ENCODE measurements around the gene NUBPL.

The NUBPL gene, protein sequence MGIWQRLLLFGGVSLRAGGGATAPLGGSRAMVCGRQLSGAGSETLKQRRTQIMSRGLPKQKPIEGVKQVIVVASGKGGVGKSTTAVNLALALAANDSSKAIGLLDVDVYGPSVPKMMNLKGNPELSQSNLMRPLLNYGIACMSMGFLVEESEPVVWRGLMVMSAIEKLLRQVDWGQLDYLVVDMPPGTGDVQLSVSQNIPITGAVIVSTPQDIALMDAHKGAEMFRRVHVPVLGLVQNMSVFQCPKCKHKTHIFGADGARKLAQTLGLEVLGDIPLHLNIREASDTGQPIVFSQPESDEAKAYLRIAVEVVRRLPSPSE

DNA sequence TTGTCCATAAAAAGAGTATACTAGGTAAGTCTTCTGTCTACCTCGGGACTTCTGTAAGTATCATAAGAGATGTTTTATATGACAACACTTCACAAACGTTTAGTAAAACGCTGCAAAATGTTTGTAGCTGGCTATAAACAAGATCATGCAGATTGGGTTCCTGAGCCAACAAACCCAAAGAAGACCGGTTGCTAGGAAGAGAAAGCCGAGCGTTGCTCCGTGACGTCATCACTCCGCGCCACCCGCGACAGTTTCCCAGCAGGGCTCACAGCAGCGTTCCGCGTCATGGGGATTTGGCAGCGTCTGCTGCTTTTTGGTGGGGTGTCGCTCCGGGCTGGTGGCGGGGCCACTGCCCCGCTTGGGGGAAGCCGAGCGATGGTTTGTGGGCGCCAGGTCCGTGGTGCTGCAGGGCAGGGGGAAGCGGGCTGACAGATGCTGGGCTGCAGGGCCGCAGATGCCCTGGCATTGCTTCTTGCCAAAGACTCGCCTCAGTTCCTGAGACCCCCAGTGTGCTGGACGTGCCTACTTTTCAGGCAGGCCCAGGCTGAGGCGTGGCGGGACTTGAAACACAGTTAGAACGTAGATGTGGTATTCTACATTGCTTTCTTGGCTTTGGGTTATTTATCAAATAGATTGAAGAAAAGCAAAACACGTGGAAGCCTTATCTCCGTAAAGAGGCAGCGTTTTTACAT is at the start of gene NUBPL:
TSS of gene NUBPL (plus strand) at position 250 of the 692 bp plus-strand sequence. CDS start at position 286, 36 bp downstream.
- H3K27ac ChIP-seq (ENCODE audit: low read depth, low read length) = peak within 1 kb of the TSS; percentile 27
- peak within 1 kb of the TSS; percentile 98 for H2AFZ ChIP-seq (ENCODE audit: low read length, unreplicated experiment)

GRCh38 chr14:31527087-31527486 is 34.1 kb upstream of the NUBPL start:
- Histone ChIP-seq H3K27ac (ENCODE audit: low read depth, low read length) (no peak overlapping the region), H3K79me2 (ENCODE audit: control insufficient read depth, insufficient read depth, low read length, unreplicated experiment) (no peaks in the 10 kb centered on the region), H3K36me3 (ENCODE audit: insufficient read depth, low read length) (no peaks in the 10 kb centered on the region), H2AFZ (ENCODE audit: low read length, unreplicated experiment) (no peak overlapping the region), H3K27me3 (ENCODE audit: insufficient read depth, low read length) (no peaks in the 10 kb centered on the region), H3K4me1 (ENCODE audit: control insufficient read depth, insufficient read depth, low read length, unreplicated experiment) (peaks cover 6% of the 10 kb centered on the region), H3K4me3 (ENCODE audit: low read depth, low read length) (no peak overlapping the region)

More for the DNA sequence above, at the start of gene NUBPL:
- peaks cover 15% of the 10 kb centered on the region for H3K4me1 ChIP-seq (ENCODE audit: control insufficient read depth, insufficient read depth, low read length, unreplicated experiment)
- H3K79me2 ChIP-seq (ENCODE audit: control insufficient read depth, insufficient read depth, low read length, unreplicated experiment) = peaks cover 3% of the 10 kb centered on the region
- H3K4me3 ChIP-seq (ENCODE audit: low read depth, low read length) = peak within 1 kb of the TSS; percentile 88
- H3K36me3 ChIP-seq (ENCODE audit: insufficient read depth, low read length) = peaks cover 7% of the 10 kb centered on the region; the same call in 1 of the 2 replicates
- peaks cover 17% of the 10 kb centered on the region; the same call in 1 of the 2 replicates for H3K27me3 ChIP-seq (ENCODE audit: insufficient read depth, low read length)

DNA sequence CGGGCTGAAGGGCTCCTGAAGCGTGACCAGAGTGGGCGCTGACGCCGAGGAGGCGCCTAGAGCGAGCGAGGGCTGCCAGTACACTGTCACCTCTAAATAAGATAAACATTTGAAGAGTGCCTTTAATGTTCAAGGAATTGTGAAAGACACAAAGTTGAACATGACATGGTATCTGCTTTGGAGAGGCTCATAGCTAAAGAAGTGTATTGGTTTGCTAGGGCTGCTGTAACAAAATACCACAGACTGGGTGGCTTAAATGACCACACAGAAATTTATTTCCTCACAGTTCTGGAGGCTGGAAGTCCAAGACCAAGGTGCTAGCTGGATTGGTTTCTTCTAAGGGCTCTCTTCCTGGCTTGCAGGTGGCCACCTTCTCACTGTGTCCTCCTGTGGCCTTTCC is 33.7 kb upstream of the NUBPL start:
- Histone ChIP-seq H2AFZ (ENCODE audit: low read length, unreplicated experiment) (no peak overlapping the region), H3K27ac (ENCODE audit: low read depth, low read length) (no peak overlapping the region)

GRCh38 chr14:31529053-31529452 is 32.2 kb upstream of the NUBPL start:
- peaks cover 6% of the 10 kb centered on the region for H3K4me1 ChIP-seq (ENCODE audit: control insufficient read depth, insufficient read depth, low read length, unreplicated experiment)
- H2AFZ ChIP-seq (ENCODE audit: low read length, unreplicated experiment) = no peak overlapping the region
- no peaks in the 10 kb centered on the region for H3K79me2 ChIP-seq (ENCODE audit: control insufficient read depth, insufficient read depth, low read length, unreplicated experiment)
- H3K36me3 ChIP-seq (ENCODE audit: insufficient read depth, low read length) = no peaks in the 10 kb centered on the region
- no peaks in the 10 kb centered on the region for H3K27me3 ChIP-seq (ENCODE audit: insufficient read depth, low read length)
- H3K4me3 ChIP-seq (ENCODE audit: low read depth, low read length) = no peak overlapping the region
- no peak overlapping the region for H3K27ac ChIP-seq (ENCODE audit: low read depth, low read length)

More for the DNA sequence above, 33.7 kb upstream of the NUBPL start:
- peaks cover 6% of the 10 kb centered on the region for H3K4me1 ChIP-seq (ENCODE audit: control insufficient read depth, insufficient read depth, low read length, unreplicated experiment)
- H3K4me3 ChIP-seq (ENCODE audit: low read depth, low read length) = no peak overlapping the region
- H3K27me3 ChIP-seq (ENCODE audit: insufficient read depth, low read length) = no peaks in the 10 kb centered on the region
- no peaks in the 10 kb centered on the region for H3K79me2 ChIP-seq (ENCODE audit: control insufficient read depth, insufficient read depth, low read length, unreplicated experiment)
- no peaks in the 10 kb centered on the region for H3K36me3 ChIP-seq (ENCODE audit: insufficient read depth, low read length)

DNA sequence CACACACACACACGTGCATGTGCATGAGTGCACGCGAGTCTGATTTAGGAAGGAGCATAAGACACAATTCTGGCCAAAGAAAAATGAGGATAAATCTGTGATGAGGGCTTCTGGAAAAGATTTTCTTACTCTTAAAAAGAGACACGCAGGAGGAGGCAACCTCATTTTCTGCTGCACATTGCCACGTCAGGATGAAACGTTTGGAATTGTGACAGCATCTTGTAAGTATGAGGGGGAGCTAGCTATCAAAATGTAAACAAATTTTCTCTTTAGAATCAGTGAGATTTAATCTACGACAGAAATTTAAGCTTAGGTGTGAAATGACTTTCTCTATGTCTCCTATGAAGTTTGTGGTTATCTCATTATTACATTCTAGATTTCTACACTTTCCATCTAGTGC is 31.1 kb upstream of the NUBPL start:
- Histone ChIP-seq H3K79me2 (ENCODE audit: control insufficient read depth, insufficient read depth, low read length, unreplicated experiment) (no peaks in the 10 kb centered on the region), H3K36me3 (ENCODE audit: insufficient read depth, low read length) (no peaks in the 10 kb centered on the region), H3K4me3 (ENCODE audit: low read depth, low read length) (no peak overlapping the region), H3K27me3 (ENCODE audit: insufficient read depth, low read length) (no peaks in the 10 kb centered on the region), H2AFZ (ENCODE audit: low read length, unreplicated experiment) (peak overlapping the region; percentile 12), H3K27ac (ENCODE audit: low read depth, low read length) (no peak overlapping the region), H3K4me1 (ENCODE audit: control insufficient read depth, insufficient read depth, low read length, unreplicated experiment) (peaks cover 6% of the 10 kb centered on the region)

DNA sequence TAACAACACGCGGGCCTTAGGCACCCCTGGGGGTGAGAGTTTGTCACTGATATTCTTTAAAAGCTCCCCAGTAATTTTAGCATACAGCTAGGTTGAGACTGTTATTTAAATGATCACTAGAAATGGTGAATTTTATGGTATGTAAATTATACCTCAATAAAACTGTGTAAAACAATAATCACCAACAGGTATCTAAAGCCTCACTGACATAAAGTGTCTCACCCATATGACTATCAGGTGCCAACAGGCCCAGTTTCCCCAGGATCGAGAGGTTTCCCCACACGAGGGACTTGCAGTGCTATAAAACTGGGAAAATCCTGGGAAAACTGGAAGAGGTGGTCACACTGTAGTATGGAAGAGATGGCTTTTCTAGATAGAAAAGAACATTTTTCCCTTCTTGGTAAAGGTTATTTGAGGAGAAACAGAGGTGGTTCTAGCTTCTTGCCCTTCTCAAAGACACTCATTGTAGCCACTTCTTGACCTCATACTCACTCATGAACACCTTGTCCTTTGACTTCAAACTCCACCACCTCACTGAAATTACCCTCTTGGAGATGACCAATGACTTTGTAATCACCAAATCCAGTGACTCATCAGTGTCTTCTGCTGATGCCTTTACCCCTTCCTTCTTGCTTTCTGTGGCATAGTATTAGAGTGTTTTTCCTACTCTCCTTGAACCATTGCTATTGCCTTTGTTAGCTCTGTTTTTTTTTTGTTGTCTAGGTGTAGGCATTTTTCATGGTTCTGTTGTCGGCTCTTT is 24.8 kb upstream of the NUBPL start:
- H3K4me3 ChIP-seq (ENCODE audit: low read depth, low read length) = no peak overlapping the region
- no peaks in the 10 kb centered on the region for H3K36me3 ChIP-seq (ENCODE audit: insufficient read depth, low read length)
- H2AFZ ChIP-seq (ENCODE audit: low read length, unreplicated experiment) = no peak overlapping the region

DNA sequence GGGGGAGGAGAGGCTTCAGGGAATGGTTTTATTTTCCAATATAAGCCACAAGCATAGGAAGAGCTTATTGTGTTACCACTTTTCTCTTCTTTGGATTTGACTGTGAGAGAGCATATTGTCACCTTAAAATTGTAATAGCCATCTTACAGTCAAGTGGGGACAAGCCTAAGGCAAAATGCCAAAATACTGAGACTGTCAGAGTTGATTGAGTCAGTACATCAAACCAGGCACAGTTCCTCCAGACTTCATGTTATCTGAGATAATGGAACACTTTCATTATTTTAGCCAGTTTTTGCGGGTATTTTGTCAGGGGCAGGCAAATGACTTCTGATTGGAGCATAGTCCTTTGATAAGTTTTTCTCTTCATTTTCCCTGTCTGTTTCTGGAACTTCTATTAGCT is 19.5 kb upstream of the NUBPL start:
- H2AFZ ChIP-seq (ENCODE audit: low read length, unreplicated experiment) = no peak overlapping the region
- H3K36me3 ChIP-seq (ENCODE audit: insufficient read depth, low read length) = no peaks in the 10 kb centered on the region

More for the DNA sequence above, 24.8 kb upstream of the NUBPL start:
- H3K27ac ChIP-seq (ENCODE audit: low read depth, low read length) = no peak overlapping the region
- no peaks in the 10 kb centered on the region for H3K27me3 ChIP-seq (ENCODE audit: insufficient read depth, low read length)
- H3K79me2 ChIP-seq (ENCODE audit: control insufficient read depth, insufficient read depth, low read length, unreplicated experiment) = no peaks in the 10 kb centered on the region
- H3K4me1 ChIP-seq (ENCODE audit: control insufficient read depth, insufficient read depth, low read length, unreplicated experiment) = no peaks in the 10 kb centered on the region

GRCh38 chr14:31543969-31544799 is 17.0 kb upstream of the NUBPL start:
- H2AFZ ChIP-seq (ENCODE audit: low read length, unreplicated experiment) = no peak overlapping the region
- no peaks in the 10 kb centered on the region for H3K79me2 ChIP-seq (ENCODE audit: control insufficient read depth, insufficient read depth, low read length, unreplicated experiment)
- no peak overlapping the region for H3K27ac ChIP-seq (ENCODE audit: low read depth, low read length)
- H3K27me3 ChIP-seq (ENCODE audit: insufficient read depth, low read length) = peaks cover 8% of the 10 kb centered on the region; the same call in 1 of the 2 replicates
- H3K4me1 ChIP-seq (ENCODE audit: control insufficient read depth, insufficient read depth, low read length, unreplicated experiment) = no peaks in the 10 kb centered on the region
- no peaks in the 10 kb centered on the region for H3K36me3 ChIP-seq (ENCODE audit: insufficient read depth, low read length)
- H3K4me3 ChIP-seq (ENCODE audit: low read depth, low read length) = no peak overlapping the region

More for the DNA sequence above, 19.5 kb upstream of the NUBPL start:
- no peak overlapping the region for H3K27ac ChIP-seq (ENCODE audit: low read depth, low read length)
- no peaks in the 10 kb centered on the region for H3K27me3 ChIP-seq (ENCODE audit: insufficient read depth, low read length)
- no peaks in the 10 kb centered on the region for H3K4me1 ChIP-seq (ENCODE audit: control insufficient read depth, insufficient read depth, low read length, unreplicated experiment)
- no peaks in the 10 kb centered on the region for H3K79me2 ChIP-seq (ENCODE audit: control insufficient read depth, insufficient read depth, low read length, unreplicated experiment)
- H3K4me3 ChIP-seq (ENCODE audit: low read depth, low read length) = no peak overlapping the region

- peaks cover 12% of the 10 kb centered on the region for H3K27me3 ChIP-seq (ENCODE audit: insufficient read depth, low read length)
- no peak overlapping the region for H3K27ac ChIP-seq (ENCODE audit: low read depth, low read length)
- H3K4me1 ChIP-seq (ENCODE audit: control insufficient read depth, insufficient read depth, low read length, unreplicated experiment) = no peaks in the 10 kb centered on the region
- H3K4me3 ChIP-seq (ENCODE audit: low read depth, low read length) = no peak overlapping the region
- H2AFZ ChIP-seq (ENCODE audit: low read length, unreplicated experiment) = no peak overlapping the region
- no peaks in the 10 kb centered on the region for H3K36me3 ChIP-seq (ENCODE audit: insufficient read depth, low read length)
- H3K79me2 ChIP-seq (ENCODE audit: control insufficient read depth, insufficient read depth, low read length, unreplicated experiment) = no peaks in the 10 kb centered on the region
These were observed 16.4 kb upstream of the NUBPL start for GRCh38 chr14:31544816-31545215.

DNA sequence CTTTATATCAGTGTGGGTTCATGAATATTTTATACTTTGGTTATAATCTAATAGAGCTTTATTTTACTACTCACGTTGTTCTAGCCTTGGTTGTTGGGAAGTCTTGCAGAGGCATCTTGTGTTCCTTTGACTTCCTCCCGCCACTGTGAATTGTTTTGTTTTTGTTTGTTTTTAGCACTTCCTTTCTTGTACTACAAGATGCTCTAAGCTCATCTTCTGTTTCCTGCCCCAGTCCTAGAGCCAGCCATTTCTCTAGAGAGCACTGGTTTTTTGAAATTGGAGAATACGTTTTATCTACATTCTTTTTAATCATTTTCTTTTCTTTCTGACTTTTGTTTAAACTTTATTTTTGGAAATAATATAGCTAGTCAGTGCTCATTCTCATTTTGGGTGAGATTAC is 15.9 kb upstream of the NUBPL start:
- no peak overlapping the region for H3K27ac ChIP-seq (ENCODE audit: low read depth, low read length)

More for the DNA sequence above, 15.9 kb upstream of the NUBPL start:
- Histone ChIP-seq H3K4me3 (ENCODE audit: low read depth, low read length) (no peak overlapping the region), H3K79me2 (ENCODE audit: control insufficient read depth, insufficient read depth, low read length, unreplicated experiment) (no peaks in the 10 kb centered on the region), H3K36me3 (ENCODE audit: insufficient read depth, low read length) (no peaks in the 10 kb centered on the region), H2AFZ (ENCODE audit: low read length, unreplicated experiment) (no peak overlapping the region), H3K27me3 (ENCODE audit: insufficient read depth, low read length) (peaks cover 17% of the 10 kb centered on the region), H3K4me1 (ENCODE audit: control insufficient read depth, insufficient read depth, low read length, unreplicated experiment) (no peaks in the 10 kb centered on the region)
